ENCODE results near the gene MYH15. TPM values are rescaled to one million over a fixed set of nuclear protein-coding genes. Genes with fewer than 3 reads are reported as not detected.

Gene MYH15
- total RNA-seq, 1 donor from 2014 or later = 0.36 TPM

- no peaks in the 10 kb centered on the region for H3K4me1 Mint-ChIP-seq
- no peak overlapping the region for H3K27ac Mint-ChIP-seq
- DNase-seq (ENCODE audit: low spot score in 2 of 2, unreplicated experiment in 2 of 2) = no peak
- no peak overlapping the region for H3K4me3 Mint-ChIP-seq
- peaks cover 10% of the 10 kb centered on the region for H3K9me3 Mint-ChIP-seq
- TF ChIP-seq CTCF (IDR thresholded peaks at IDR 0.05; ENCODE audit: unreplicated experiment) = no peak
- H3K36me3 Mint-ChIP-seq = no peaks in the 10 kb centered on the region
- H3K27me3 Mint-ChIP-seq (ENCODE audit: low read depth) = no peaks in the 10 kb centered on the region
Measured at GRCh38 chr3:108501535-108501934, 8.9 kb downstream of the MYH15 start.

- Mint-ChIP-seq H3K4me3 (no peak overlapping the region), H3K36me3 (no peaks in the 10 kb centered on the region), H3K4me1 (no peaks in the 10 kb centered on the region), H3K27me3 (ENCODE audit: low read depth) (no peaks in the 10 kb centered on the region), H3K9me3 (peaks cover 10% of the 10 kb centered on the region), H3K27ac (no peak overlapping the region)
- TF ChIP-seq CTCF (IDR thresholded peaks at IDR 0.05; ENCODE audit: unreplicated experiment) = no peak
- no peak for DNase-seq (ENCODE audit: low spot score in 2 of 2, unreplicated experiment in 2 of 2)
Measured at GRCh38 chr3:108500728-108501127, 9.7 kb downstream of the MYH15 start.

- H3K4me1 Mint-ChIP-seq = peaks cover 2% of the 10 kb centered on the region
- H3K27ac Mint-ChIP-seq = no peak overlapping the region
- TF ChIP-seq CTCF (IDR thresholded peaks at IDR 0.05; ENCODE audit: unreplicated experiment) = no peak
- H3K9me3 Mint-ChIP-seq = no peaks in the 10 kb centered on the region
- H3K36me3 Mint-ChIP-seq = no peaks in the 10 kb centered on the region
- DNase-seq (ENCODE audit: low spot score in 2 of 2, unreplicated experiment in 2 of 2) = no peak
- H3K4me3 Mint-ChIP-seq = no peak overlapping the region
- H3K27me3 Mint-ChIP-seq (ENCODE audit: low read depth) = no peaks in the 10 kb centered on the region
Measured at GRCh38 chr3:108497271-108497670, 13.1 kb downstream of the MYH15 start.

- no peaks in the 10 kb centered on the region for H3K36me3 Mint-ChIP-seq
- H3K27me3 Mint-ChIP-seq (ENCODE audit: low read depth) = no peaks in the 10 kb centered on the region
- H3K4me1 Mint-ChIP-seq = peaks cover 2% of the 10 kb centered on the region
- no peak for TF ChIP-seq CTCF (IDR thresholded peaks at IDR 0.05; ENCODE audit: unreplicated experiment)
- H3K9me3 Mint-ChIP-seq = no peaks in the 10 kb centered on the region
- H3K27ac Mint-ChIP-seq = no peak overlapping the region
- DNase-seq (ENCODE audit: low spot score in 2 of 2, unreplicated experiment in 2 of 2) = no peak
- no peak overlapping the region for H3K4me3 Mint-ChIP-seq
Measured at GRCh38 chr3:108495717-108496116, 14.7 kb downstream of the MYH15 start.

- DNase-seq (ENCODE audit: low spot score in 2 of 2, unreplicated experiment in 2 of 2) = no peak
- no peak for TF ChIP-seq CTCF (IDR thresholded peaks at IDR 0.05; ENCODE audit: unreplicated experiment)
- Mint-ChIP-seq H3K27me3 (ENCODE audit: low read depth) (no peaks in the 10 kb centered on the region), H3K36me3 (no peaks in the 10 kb centered on the region), H3K27ac (no peak overlapping the region), H3K4me3 (no peak overlapping the region), H3K4me1 (peaks cover 2% of the 10 kb centered on the region), H3K9me3 (no peaks in the 10 kb centered on the region)
Measured at GRCh38 chr3:108494906-108495531, 15.4 kb downstream of the MYH15 start.

GRCh38 chr3:108493862-108494261 lies 16.5 kb downstream of the MYH15 start:
- no peaks in the 10 kb centered on the region for H3K36me3 Mint-ChIP-seq
- H3K27me3 Mint-ChIP-seq (ENCODE audit: low read depth) = no peaks in the 10 kb centered on the region
- H3K27ac Mint-ChIP-seq = no peak overlapping the region
- DNase-seq (ENCODE audit: low spot score in 2 of 2, unreplicated experiment in 2 of 2) = no peak
- H3K9me3 Mint-ChIP-seq = no peaks in the 10 kb centered on the region
- TF ChIP-seq CTCF (IDR thresholded peaks at IDR 0.05; ENCODE audit: unreplicated experiment) = no peak
- no peak overlapping the region for H3K4me3 Mint-ChIP-seq
- H3K4me1 Mint-ChIP-seq = peaks cover 2% of the 10 kb centered on the region

All from mesothelial cell of epicardium (in vitro differentiated cells).